ENCODE measurements around the gene C17orf107. TPM values are rescaled to one million over a fixed set of nuclear protein-coding genes. Genes with fewer than 3 reads are reported as not detected.

C17orf107 gene
- total RNA-seq, 1 experiment from 2014 or later = 3.6 TPM

GRCh38 chr17:4951486-4951885, 52.1 kb downstream of the C17orf107 start:
- no peaks in the 10 kb centered on the region for H3K27me3 Mint-ChIP-seq (ENCODE audit: insufficient read depth, unreplicated experiment)
- H3K27ac Mint-ChIP-seq (ENCODE audit: low read depth, unreplicated experiment) = peak overlapping the region; percentile 74
- DNase-seq (ENCODE audit: unreplicated experiment) = no peak
- H3K4me1 Mint-ChIP-seq (ENCODE audit: insufficient read depth, unreplicated experiment) = peaks cover 17% of the 10 kb centered on the region
- H3K9me3 Mint-ChIP-seq (ENCODE audit: unreplicated experiment) = no peaks in the 10 kb centered on the region
- intact Hi-C loops (cut with micrococcal nuclease) = no loop called here
- peak overlapping the region; percentile 74 for H3K4me3 Mint-ChIP-seq (ENCODE audit: unreplicated experiment)
- TF ChIP-seq, protein P1, sequence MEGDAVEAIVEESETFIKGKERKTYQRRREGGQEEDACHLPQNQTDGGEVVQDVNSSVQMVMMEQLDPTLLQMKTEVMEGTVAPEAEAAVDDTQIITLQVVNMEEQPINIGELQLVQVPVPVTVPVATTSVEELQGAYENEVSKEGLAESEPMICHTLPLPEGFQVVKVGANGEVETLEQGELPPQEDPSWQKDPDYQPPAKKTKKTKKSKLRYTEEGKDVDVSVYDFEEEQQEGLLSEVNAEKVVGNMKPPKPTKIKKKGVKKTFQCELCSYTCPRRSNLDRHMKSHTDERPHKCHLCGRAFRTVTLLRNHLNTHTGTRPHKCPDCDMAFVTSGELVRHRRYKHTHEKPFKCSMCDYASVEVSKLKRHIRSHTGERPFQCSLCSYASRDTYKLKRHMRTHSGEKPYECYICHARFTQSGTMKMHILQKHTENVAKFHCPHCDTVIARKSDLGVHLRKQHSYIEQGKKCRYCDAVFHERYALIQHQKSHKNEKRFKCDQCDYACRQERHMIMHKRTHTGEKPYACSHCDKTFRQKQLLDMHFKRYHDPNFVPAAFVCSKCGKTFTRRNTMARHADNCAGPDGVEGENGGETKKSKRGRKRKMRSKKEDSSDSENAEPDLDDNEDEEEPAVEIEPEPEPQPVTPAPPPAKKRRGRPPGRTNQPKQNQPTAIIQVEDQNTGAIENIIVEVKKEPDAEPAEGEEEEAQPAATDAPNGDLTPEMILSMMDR (IDR thresholded peaks at IDR 0.05; ENCODE audit: unreplicated experiment) = no peak
- POLR2A ChIA-PET = interaction anchor here (0.7 to 21.5 kb wide), 5 partner anchors 12 to 46 kb away, joined by 3 to 639 read pairs (median 4); partner anchors contain the start of genes INCA1, KIF1C, RNF167 and SLC25A11
- BruUV-seq (replicated peaks) = no TSS peak
- CTCF ChIA-PET = interaction anchor here (0.7 to 1.3 kb wide), 3 partner anchors 11 to 440 kb away, joined by 3 read pairs; no protein-coding TSS in a partner anchor
- peaks cover 20% of the 10 kb centered on the region for H3K36me3 Mint-ChIP-seq (ENCODE audit: insufficient read depth, unreplicated experiment)

Other genes starting within 250 kb of the C17orf107 start
- gene PELP1, start 195.4 kb upstream of the C17orf107 start, total RNA-seq (2022) = 63.9 and 74.8 TPM in 2 replicates
- gene ARRB2, start 188.9 kb upstream of the C17orf107 start, total RNA-seq (2022) = 20.7 and 25.1 TPM in 2 replicates
- 15.2 and 15.8 TPM in 2 replicates for gene MED11, start 168.1 kb upstream of the C17orf107 start, total RNA-seq (2022)
- gene ZMYND15, start 159.7 kb upstream of the C17orf107 start, total RNA-seq (2022) = 1.3 and 1.8 TPM in 2 replicates
- 16.7 and 20.6 TPM in 2 replicates for gene CXCL16, start 159.6 kb upstream of the C17orf107 start, total RNA-seq (2022)
- gene TM4SF5, start 127.7 kb upstream of the C17orf107 start, total RNA-seq (2022) = not detected in 2 replicates
- 0.77 and 1.1 TPM in 2 replicates for gene VMO1, start 113.2 kb upstream of the C17orf107 start, total RNA-seq (2022)
- not detected in 2 replicates for gene GLTPD2, start 110.6 kb upstream of the C17orf107 start, total RNA-seq (2022)
- 169 and 182 TPM in 2 replicates for gene PSMB6, start 103.4 kb upstream of the C17orf107 start, total RNA-seq (2022)
- 27.6 and 31.7 TPM in 2 replicates for gene PLD2, start 92.4 kb upstream of the C17orf107 start, total RNA-seq (2022)
- gene MINK1, start 66.2 kb upstream of the C17orf107 start, total RNA-seq (2022) = 106 and 124 TPM in 2 replicates
- gene CHRNE, start 3.6 kb downstream of the C17orf107 start, total RNA-seq (2022) = not detected in 2 replicates
- not detected in 2 replicates for gene GP1BA, start 32.7 kb downstream of the C17orf107 start, total RNA-seq (2022)
- 46.8 and 54.5 TPM in 2 replicates for gene SLC25A11, start 40.5 kb downstream of the C17orf107 start, total RNA-seq (2022)
- gene RNF167, start 40.7 kb downstream of the C17orf107 start, total RNA-seq (2022) = 100.0 and 109 TPM in 2 replicates
- gene PFN1, start 49.0 kb downstream of the C17orf107 start, total RNA-seq (2022) = 1,010 and 1,106 TPM in 2 replicates
- gene ENO3, start 51.6 kb downstream of the C17orf107 start, total RNA-seq (2022) = 19.0 and 20.2 TPM in 2 replicates
- 112 and 151 TPM in 2 replicates for gene SPAG7, start 68.3 kb downstream of the C17orf107 start, total RNA-seq (2022)
- gene CAMTA2, start 88.1 kb downstream of the C17orf107 start, total RNA-seq (2022) = 126 and 154 TPM in 2 replicates
- gene INCA1, start 98.0 kb downstream of the C17orf107 start, total RNA-seq (2022) = 0.44 and 0.49 TPM in 2 replicates
- gene KIF1C, start 98.4 kb downstream of the C17orf107 start, total RNA-seq (2022) = 84.8 and 100 TPM in 2 replicates
- gene SLC52A1, start 135.9 kb downstream of the C17orf107 start, total RNA-seq (2022) = not detected in 2 replicates
- not detected in 2 replicates for gene ZFP3, start 178.9 kb downstream of the C17orf107 start, total RNA-seq (2022)
- 8.8 and 11.6 TPM in 2 replicates for gene ZNF232, start 212.3 kb downstream of the C17orf107 start, total RNA-seq (2022)
- 0.10 TPM in 1 of 2 replicates, not detected in the other for gene USP6, start 216.5 kb downstream of the C17orf107 start, total RNA-seq (2022)

Measured in MCF 10A (cell line).